K562 (cell line): Measurements from ENCODE around the gene ZNF296. TPM values are rescaled to one million over a fixed set of nuclear protein-coding genes. Genes with fewer than 3 reads are reported as not detected.

ENCODE experiments used
- CBX3 ChIP-seq, 2 experiments: IDR thresholded peaks; 1 replicate in 1 of 2; 2 replicates in 1 of 2; pipeline ENCODE4 v1.6.1; 2012; ENCODE audit warnings: inconsistent platforms in 2 of 2, low read length in 2 of 2, borderline replicate concordance in 1 of 2, control low read depth in 1 of 2
- LCOR ChIP-seq: sonication (generic); formaldehyde crosslinking; IDR thresholded peaks from 2 replicates; pipeline ENCODE4 v1.8.0; 2022; ENCODE audit warnings: mild to moderate bottlenecking, missing genetic modification reagents
- MYC ChIP-seq, 2 experiments: fragments of 250-450 bp in 1 of 2; sonication (Bioruptor Pico) in 1 of 2; IDR thresholded peaks; 2 replicates each; pipeline versions ENCODE4 v1.5.1 to v1.6.1; 2012 to 2021; ENCODE audit warnings: low read depth in 2 of 2, borderline replicate concordance in 1 of 2, improper control_type of control experiment in 1 of 2, low read length in 1 of 2, mild to moderate bottlenecking in 1 of 2, moderate library complexity in 1 of 2
- RBM39 ChIP-seq: fragments of 200-400 bp; formaldehyde crosslinking; optimal IDR thresholded peaks from 2 replicates; pipeline ENCODE3; 2018; ENCODE audit warnings: low read depth, low read length
- SMARCA5 ChIP-seq: fragments of 450-650 bp; IDR thresholded peaks from 2 replicates; pipeline ENCODE4 v1.6.1; 2016
- SPI1 ChIP-seq: IDR thresholded peaks from 2 replicates; pipeline ENCODE4 v1.6.1; 2011; ENCODE audit warnings: low read depth, low read length, control low read depth, borderline replicate concordance
- ZEB2 ChIP-seq: fragments of 450-650 bp; IDR thresholded peaks from 2 replicates; pipeline ENCODE4 v1.6.1; 2016
- polyA plus RNA-seq, 8 experiments: library from polyadenylated mRNA; depleted of rRNA in 4 of 8; stranded (reverse) in 5 of 8; unstranded in 3 of 8; fragments of >200 nt; fragmentation: Nextera tagmentation in 2 of 8; fragmentation: Illumina TruSeq in 1 of 8; extraction: Ambion mirVana in 2 of 8; extraction: Trizol in 1 of 8; gene quantifications; 2 replicates each; pipeline versions ENCODE4 v1.2.1 to v1.2.3, GENCODE V29; 2011 to 2014; ENCODE audit warnings: inconsistent platforms in 1 of 8, missing spikeins in 1 of 8
- total RNA-seq, 7 experiments: library from RNA; depleted of rRNA in 6 of 7; stranded (reverse); fragments of >200 nt in 6 of 7; fragmentation: Illumina TruSeq in 2 of 7; extraction: Trizol in 2 of 7; gene quantifications; 2 replicates each; pipeline versions ENCODE4 v1.2.1 to v1.2.3, GENCODE V29; 2011 to 2021; ENCODE audit warnings: low replicate concordance in 1 of 7
- TF ChIP-seq, protein P1 (sequence below): fragments of 250-450 bp; sonication (Bioruptor Pico); IDR thresholded peaks from 2 replicates; pipeline ENCODE4 v1.4.0; 2020; ENCODE audit warnings: mild to moderate bottlenecking, moderate library complexity
- TF ChIP-seq, protein P2 (sequence below): sonication (generic); formaldehyde crosslinking; IDR thresholded peaks from 2 replicates; pipeline ENCODE4 v1.8.0; 2022; ENCODE audit warnings: mild to moderate bottlenecking, missing genetic modification reagents
- TF ChIP-seq, protein P3 (sequence below): fragments of 450-650 bp; IDR thresholded peaks from 2 replicates; pipeline ENCODE4 v1.6.1; 2017; ENCODE audit warnings: antibody characterized with exemption, mild to moderate bottlenecking

The ZNF296 gene
- total and polyA plus RNA-seq, 9 of the 15 experiments (the other 6 are each of a cell fraction or from before 2014, with no cell fraction given), result 0.03 to 8.8 (median 0.47) TPM; not detected in 1

DNA sequence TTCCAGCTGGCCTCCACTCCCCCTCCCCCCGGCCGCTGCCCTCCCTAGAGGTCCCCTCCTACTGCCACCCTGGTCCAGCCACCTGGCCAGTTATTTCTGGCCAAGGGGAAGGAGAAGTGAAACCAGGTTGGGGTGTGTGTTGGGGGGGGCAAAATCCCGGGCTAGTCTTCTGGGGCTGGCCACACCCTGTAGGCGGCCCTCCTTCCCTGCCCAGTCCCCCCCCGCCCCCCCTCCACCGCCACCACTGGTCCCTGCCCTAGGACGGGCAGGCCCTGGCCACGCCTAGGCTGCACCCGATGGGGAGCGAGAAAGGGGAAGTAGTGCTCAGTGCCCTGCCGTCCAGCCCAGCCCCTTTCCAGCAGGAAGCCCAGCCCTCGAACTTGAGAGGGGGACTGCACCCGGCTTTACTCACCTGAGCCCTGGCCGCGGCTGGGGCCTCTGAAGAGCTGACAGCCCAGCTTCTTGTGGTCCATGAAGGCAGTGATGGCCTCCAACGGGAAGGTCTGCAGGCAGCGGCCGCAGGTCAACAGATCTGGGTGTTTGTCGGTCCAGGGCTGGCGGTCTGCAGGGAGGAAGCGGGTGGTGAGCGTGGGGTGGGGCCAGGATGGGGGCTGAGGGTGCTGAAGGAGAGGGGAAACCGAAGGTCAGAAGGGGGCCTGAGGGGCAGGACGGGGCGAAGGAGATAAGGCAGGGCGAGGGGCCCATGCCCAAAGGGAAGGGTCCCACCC, 813 bp downstream of the ZNF296 start (continued):
- TF ChIP-seq, protein P1, sequence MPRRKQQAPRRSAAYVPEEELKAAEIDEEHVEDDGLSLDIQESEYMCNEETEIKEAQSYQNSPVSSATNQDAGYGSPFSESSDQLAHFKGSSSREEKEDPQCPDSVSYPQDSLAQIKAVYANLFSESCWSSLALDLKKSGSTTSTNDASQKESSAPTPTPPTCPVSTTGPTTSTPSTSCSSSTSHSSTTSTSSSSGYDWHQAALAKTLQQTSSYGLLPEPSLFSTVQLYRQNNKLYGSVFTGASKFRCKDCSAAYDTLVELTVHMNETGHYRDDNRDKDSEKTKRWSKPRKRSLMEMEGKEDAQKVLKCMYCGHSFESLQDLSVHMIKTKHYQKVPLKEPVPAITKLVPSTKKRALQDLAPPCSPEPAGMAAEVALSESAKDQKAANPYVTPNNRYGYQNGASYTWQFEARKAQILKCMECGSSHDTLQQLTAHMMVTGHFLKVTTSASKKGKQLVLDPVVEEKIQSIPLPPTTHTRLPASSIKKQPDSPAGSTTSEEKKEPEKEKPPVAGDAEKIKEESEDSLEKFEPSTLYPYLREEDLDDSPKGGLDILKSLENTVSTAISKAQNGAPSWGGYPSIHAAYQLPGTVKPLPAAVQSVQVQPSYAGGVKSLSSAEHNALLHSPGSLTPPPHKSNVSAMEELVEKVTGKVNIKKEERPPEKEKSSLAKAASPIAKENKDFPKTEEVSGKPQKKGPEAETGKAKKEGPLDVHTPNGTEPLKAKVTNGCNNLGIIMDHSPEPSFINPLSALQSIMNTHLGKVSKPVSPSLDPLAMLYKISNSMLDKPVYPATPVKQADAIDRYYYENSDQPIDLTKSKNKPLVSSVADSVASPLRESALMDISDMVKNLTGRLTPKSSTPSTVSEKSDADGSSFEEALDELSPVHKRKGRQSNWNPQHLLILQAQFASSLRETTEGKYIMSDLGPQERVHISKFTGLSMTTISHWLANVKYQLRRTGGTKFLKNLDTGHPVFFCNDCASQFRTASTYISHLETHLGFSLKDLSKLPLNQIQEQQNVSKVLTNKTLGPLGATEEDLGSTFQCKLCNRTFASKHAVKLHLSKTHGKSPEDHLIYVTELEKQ, result no peak
- TF ChIP-seq, protein P2, sequence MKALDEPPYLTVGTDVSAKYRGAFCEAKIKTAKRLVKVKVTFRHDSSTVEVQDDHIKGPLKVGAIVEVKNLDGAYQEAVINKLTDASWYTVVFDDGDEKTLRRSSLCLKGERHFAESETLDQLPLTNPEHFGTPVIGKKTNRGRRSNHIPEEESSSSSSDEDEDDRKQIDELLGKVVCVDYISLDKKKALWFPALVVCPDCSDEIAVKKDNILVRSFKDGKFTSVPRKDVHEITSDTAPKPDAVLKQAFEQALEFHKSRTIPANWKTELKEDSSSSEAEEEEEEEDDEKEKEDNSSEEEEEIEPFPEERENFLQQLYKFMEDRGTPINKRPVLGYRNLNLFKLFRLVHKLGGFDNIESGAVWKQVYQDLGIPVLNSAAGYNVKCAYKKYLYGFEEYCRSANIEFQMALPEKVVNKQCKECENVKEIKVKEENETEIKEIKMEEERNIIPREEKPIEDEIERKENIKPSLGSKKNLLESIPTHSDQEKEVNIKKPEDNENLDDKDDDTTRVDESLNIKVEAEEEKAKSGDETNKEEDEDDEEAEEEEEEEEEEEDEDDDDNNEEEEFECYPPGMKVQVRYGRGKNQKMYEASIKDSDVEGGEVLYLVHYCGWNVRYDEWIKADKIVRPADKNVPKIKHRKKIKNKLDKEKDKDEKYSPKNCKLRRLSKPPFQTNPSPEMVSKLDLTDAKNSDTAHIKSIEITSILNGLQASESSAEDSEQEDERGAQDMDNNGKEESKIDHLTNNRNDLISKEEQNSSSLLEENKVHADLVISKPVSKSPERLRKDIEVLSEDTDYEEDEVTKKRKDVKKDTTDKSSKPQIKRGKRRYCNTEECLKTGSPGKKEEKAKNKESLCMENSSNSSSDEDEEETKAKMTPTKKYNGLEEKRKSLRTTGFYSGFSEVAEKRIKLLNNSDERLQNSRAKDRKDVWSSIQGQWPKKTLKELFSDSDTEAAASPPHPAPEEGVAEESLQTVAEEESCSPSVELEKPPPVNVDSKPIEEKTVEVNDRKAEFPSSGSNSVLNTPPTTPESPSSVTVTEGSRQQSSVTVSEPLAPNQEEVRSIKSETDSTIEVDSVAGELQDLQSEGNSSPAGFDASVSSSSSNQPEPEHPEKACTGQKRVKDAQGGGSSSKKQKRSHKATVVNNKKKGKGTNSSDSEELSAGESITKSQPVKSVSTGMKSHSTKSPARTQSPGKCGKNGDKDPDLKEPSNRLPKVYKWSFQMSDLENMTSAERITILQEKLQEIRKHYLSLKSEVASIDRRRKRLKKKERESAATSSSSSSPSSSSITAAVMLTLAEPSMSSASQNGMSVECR, result peak; percentile 39; the same call in 1 of the 2 replicates
- peak; percentile 79 for TF ChIP-seq LCOR
- TF ChIP-seq MYC (IDR thresholded peaks at IDR 0.05; ENCODE audit: low read depth, low read length), result no peak; the same call in 1 of the 2 replicates
- 0 out of 2 replicates have a peak, but pooled peaks have one; percentile 32 for TF ChIP-seq MYC (CRISPR knock-in tag; IDR thresholded peaks at IDR 0.05; ENCODE audit: borderline replicate concordance, low read depth)
- 0 out of 2 replicates have a peak, but pooled peaks have one; percentile 63 for TF ChIP-seq SMARCA5
- no peak for TF ChIP-seq CBX3 (IDR thresholded peaks at IDR 0.05; ENCODE audit: borderline replicate concordance in 1 of 2, low read length in 2 of 2)
- peak; percentile 28; the same call in 1 of the 2 replicates for TF ChIP-seq ZEB2
- peak; percentile 53; the same call in 1 of the 2 replicates for TF ChIP-seq SPI1
- no peak for TF ChIP-seq RBM39
- TF ChIP-seq, protein P3, sequence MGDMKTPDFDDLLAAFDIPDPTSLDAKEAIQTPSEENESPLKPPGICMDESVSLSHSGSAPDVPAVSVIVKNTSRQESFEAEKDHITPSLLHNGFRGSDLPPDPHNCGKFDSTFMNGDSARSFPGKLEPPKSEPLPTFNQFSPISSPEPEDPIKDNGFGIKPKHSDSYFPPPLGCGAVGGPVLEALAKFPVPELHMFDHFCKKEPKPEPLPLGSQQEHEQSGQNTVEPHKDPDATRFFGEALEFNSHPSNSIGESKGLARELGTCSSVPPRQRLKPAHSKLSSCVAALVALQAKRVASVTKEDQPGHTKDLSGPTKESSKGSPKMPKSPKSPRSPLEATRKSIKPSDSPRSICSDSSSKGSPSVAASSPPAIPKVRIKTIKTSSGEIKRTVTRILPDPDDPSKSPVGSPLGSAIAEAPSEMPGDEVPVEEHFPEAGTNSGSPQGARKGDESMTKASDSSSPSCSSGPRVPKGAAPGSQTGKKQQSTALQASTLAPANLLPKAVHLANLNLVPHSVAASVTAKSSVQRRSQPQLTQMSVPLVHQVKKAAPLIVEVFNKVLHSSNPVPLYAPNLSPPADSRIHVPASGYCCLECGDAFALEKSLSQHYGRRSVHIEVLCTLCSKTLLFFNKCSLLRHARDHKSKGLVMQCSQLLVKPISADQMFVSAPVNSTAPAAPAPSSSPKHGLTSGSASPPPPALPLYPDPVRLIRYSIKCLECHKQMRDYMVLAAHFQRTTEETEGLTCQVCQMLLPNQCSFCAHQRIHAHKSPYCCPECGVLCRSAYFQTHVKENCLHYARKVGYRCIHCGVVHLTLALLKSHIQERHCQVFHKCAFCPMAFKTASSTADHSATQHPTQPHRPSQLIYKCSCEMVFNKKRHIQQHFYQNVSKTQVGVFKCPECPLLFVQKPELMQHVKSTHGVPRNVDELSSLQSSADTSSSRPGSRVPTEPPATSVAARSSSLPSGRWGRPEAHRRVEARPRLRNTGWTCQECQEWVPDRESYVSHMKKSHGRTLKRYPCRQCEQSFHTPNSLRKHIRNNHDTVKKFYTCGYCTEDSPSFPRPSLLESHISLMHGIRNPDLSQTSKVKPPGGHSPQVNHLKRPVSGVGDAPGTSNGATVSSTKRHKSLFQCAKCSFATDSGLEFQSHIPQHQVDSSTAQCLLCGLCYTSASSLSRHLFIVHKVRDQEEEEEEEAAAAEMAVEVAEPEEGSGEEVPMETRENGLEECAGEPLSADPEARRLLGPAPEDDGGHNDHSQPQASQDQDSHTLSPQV, result no peak
